Gastrocnemius medialis (tissue), 4 donors: ENCODE measurements around the gene PSMF1.

Experiments
- CTCF ChIP-seq, 5 experiments: fragments of 450-650 bp in 3 of 5; fragments of 200-600 bp in 2 of 5; sonication (generic) in 2 of 5; IDR thresholded peaks in 4 of 5; conservative IDR thresholded peaks in 1 of 5; 1 replicate in 4 of 5; 2 replicates in 1 of 5; pipeline ENCODE4 v1.5.1; 2016 to 2019; ENCODE audit warnings: antibody characterized with exemption in 5 of 5, mild to moderate bottlenecking in 3 of 5, moderate library complexity in 3 of 5
- POLR2A ChIP-seq, 2 donors: fragments of 450-650 bp; IDR thresholded peaks; one replicate each; pipeline ENCODE4 v1.6.1; 2017; ENCODE audit warnings: antibody characterized with exemption in 2 of 2, mild to moderate bottlenecking in 2 of 2, moderate library complexity in 2 of 2

GRCh38 chr20:1112908-1113307 is 5.5 kb upstream of the PSMF1 start:
- TF ChIP-seq CTCF (IDR thresholded peaks at IDR 0.05 in 4 of 5, conservative IDR thresholded peaks at IDR 0.05 in 1 of 5) (no peak), POLR2A (IDR thresholded peaks at IDR 0.05) (no peak)
